ENCODE results near the gene WFDC13.
"Not testable (repeated sequence)": the region's sequence is repeated elsewhere in the genome, so short reads cannot be mapped to it uniquely, and the experiment has no call there.

WFDC13 gene, protein sequence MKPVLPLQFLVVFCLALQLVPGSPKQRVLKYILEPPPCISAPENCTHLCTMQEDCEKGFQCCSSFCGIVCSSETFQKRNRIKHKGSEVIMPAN

DNA sequence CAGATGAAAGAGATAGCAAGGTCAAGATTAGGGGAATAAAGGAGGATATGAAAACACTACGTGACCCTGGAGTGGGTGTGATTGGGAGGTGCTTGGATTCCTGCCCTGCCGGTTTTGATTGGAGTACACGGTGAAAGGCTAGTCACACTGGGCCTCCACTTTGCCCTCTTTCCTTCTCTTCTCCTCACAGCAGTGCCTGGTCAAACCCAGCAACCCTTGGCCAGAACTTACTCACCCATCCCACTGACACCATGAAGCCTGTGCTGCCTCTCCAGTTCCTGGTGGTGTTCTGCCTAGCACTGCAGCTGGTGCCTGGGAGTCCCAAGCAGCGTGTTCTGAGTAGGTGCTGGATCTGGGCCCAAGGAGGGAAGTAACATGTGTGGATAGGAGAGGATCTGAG, at the start of gene WFDC13:
TSS of gene WFDC13 (plus strand) at position 166 of the 400 bp plus-strand sequence. CDS start at position 252, 86 bp downstream.
- Mint-ChIP-seq H3K9me3 (no peaks in the 10 kb centered on the region), H3K4me3 (no peak within 1 kb of the TSS)

DNA sequence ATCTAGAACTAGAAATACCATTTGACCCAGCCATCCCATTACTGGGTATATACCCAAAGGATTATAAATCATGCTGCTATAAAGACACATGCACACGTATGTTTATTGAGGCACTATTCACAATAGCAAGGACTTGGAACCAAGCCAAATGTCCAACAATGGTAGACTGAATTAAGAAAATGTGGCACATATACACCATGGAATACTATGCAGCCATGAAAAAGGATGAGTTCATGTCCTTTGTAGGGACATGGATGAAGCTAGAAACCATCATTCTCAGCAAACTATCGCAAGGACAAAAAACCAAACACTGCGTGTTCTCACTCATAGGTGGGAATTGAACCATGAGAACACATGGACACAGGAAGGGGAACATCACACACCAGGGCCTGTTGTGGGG, 44.8 kb upstream of the WFDC13 start:
- not testable (repeated sequence) for H3K27me3 Mint-ChIP-seq (ENCODE audit: low read depth); H3K4me3 Mint-ChIP-seq; DNase-seq (ENCODE audit: low spot score); H3K4me1 Mint-ChIP-seq (ENCODE audit: low read depth); H3K36me3 Mint-ChIP-seq (ENCODE audit: low read depth); H3K27ac Mint-ChIP-seq; H3K9me3 Mint-ChIP-seq

More for the DNA sequence above, at the start of gene WFDC13:
- H3K36me3 Mint-ChIP-seq (ENCODE audit: low read depth) = no peaks in the 10 kb centered on the region
- peaks cover 5% of the 10 kb centered on the region for H3K27me3 Mint-ChIP-seq (ENCODE audit: low read depth)
- H3K27ac Mint-ChIP-seq = no peak within 1 kb of the TSS
- no peak for DNase-seq (ENCODE audit: low spot score)
- H3K4me1 Mint-ChIP-seq (ENCODE audit: low read depth) = no peaks in the 10 kb centered on the region

DNA sequence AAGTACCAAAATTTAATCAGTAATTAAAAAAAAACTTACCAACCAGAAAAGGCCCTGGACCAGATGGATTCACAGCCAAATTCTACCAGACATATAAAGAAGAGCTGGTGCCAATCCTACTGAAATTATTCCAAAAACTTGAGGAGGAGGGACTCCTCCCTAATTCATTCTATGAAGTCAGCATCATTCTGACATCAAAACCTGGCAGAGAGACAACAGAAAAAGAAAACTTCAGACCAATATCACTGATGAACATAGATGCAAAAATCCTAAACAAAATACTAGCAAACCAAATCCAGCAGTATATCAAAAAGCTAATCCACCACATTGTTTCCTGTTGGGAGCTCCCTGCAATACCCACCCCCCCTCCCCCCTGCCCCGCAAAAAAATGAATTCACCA, 31.7 kb upstream of the WFDC13 start, which contains the start of gene WFDC11:
TSS of gene WFDC11 (minus strand) at position 101 of the 400 bp plus-strand sequence. CDS start 19,639 bp downstream, outside the sequence.
- H3K27me3 Mint-ChIP-seq (ENCODE audit: low read depth) = peaks cover 14% of the 10 kb centered on the region
- DNase-seq (ENCODE audit: low spot score) = no peak
- H3K4me3 Mint-ChIP-seq = no peak within 1 kb of the TSS
- no peaks in the 10 kb centered on the region for H3K4me1 Mint-ChIP-seq (ENCODE audit: low read depth)
- no peaks in the 10 kb centered on the region for H3K36me3 Mint-ChIP-seq (ENCODE audit: low read depth)
- H3K9me3 Mint-ChIP-seq = no peaks in the 10 kb centered on the region
- H3K27ac Mint-ChIP-seq = no peak within 1 kb of the TSS

DNA sequence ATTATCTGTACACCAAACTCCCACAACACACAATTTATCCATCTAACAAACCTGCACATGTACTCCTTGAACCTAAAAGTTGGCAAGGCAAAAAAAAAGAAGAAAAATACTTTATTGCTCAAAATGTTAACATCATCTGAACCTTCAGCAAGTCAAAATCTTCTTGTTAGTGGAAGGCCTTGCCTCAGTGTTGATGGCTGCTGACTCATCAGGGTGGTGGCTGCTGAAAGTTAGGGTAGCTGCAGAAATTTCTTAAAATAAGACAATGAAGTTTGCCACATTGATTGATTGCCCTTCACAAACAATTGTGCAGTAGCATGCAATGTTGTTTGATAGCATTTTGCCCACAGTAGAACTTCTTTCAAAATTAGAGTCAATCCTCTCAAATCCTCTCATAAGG, 29.1 kb upstream of the WFDC13 start:
- no peaks in the 10 kb centered on the region for H3K9me3 Mint-ChIP-seq
- peaks cover 16% of the 10 kb centered on the region for H3K27me3 Mint-ChIP-seq (ENCODE audit: low read depth)
- no peak for DNase-seq (ENCODE audit: low spot score)
- H3K27ac Mint-ChIP-seq = no peak overlapping the region
- H3K4me3 Mint-ChIP-seq = no peak overlapping the region
- H3K4me1 Mint-ChIP-seq (ENCODE audit: low read depth) = no peaks in the 10 kb centered on the region
- no peaks in the 10 kb centered on the region for H3K36me3 Mint-ChIP-seq (ENCODE audit: low read depth)

DNA sequence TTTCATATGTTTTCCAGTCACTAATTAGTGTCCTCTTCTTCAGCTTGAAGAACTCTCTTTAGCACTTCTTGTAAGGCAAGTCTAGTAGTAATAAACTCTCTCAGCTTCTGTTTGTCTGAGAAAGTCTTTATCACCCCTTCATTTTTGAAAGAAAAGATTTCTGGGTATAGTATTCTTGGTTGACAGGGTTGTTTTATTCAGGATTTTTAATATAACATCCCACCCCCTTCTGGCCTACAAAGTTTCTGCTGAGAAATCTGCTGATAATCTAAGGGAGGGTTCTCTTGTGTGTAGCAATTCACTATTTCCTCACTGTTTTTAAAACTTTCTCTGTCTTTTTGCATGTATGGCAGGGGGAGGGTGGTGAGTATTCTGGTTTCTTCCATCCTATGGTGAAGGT, 22.2 kb upstream of the WFDC13 start:
- Mint-ChIP-seq H3K9me3 (peaks cover 14% of the 10 kb centered on the region), H3K27ac (no peak overlapping the region), H3K36me3 (ENCODE audit: low read depth) (no peaks in the 10 kb centered on the region), H3K4me1 (ENCODE audit: low read depth) (no peaks in the 10 kb centered on the region), H3K4me3 (no peak overlapping the region), H3K27me3 (ENCODE audit: low read depth) (peaks cover 3% of the 10 kb centered on the region)
- DNase-seq (ENCODE audit: low spot score) = no peak

DNA sequence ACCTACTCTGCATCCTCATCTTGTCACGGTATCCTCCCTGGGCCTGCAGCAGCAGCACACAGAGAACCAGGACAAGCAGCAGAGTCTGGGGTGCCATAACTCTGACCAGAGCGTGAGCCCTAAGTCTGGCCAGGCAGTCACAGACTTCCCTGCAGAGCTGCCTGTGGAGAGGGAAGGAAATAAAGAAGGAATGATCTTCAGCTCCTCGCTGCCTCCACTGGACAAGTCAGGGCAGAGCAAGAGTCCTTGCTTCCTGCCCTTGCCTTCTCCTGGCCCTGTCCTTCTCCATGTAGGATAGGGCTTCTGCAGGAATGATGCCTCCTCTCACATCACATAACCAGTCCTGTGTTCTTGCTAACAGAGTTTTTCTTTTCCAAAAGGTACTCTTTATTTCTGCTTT, 15.9 kb upstream of the WFDC13 start:
- Mint-ChIP-seq H3K27me3 (ENCODE audit: low read depth) (no peaks in the 10 kb centered on the region), H3K9me3 (no peaks in the 10 kb centered on the region), H3K4me3 (no peak overlapping the region), H3K36me3 (ENCODE audit: low read depth) (no peaks in the 10 kb centered on the region), H3K27ac (no peak overlapping the region), H3K4me1 (ENCODE audit: low read depth) (no peaks in the 10 kb centered on the region)
- no peak for DNase-seq (ENCODE audit: low spot score)

DNA sequence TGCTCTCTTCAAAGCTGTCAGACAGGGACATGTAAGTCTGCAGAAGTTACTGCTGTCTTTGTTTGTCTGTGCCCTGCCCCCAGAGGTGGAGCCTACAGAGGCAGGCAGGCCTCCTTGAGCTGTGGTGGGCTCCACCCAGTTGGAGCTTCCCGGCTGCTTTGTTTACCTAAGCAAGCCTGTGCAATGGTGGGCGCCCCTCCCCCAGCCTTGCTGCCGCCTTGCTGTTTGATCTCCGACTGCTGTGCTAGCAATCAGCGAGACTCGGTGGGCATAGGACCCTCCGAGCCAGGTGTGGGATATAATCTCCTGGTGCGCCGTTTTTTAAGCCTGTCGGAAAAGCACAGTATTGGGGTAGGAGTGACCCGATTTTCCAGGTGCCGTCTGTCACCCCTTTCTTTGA, 8.5 kb upstream of the WFDC13 start:
- H3K27ac Mint-ChIP-seq; H3K4me3 Mint-ChIP-seq; H3K36me3 Mint-ChIP-seq (ENCODE audit: low read depth); H3K9me3 Mint-ChIP-seq; H3K4me1 Mint-ChIP-seq (ENCODE audit: low read depth); H3K27me3 Mint-ChIP-seq (ENCODE audit: low read depth); DNase-seq (ENCODE audit: low spot score): not testable (repeated sequence)

DNA sequence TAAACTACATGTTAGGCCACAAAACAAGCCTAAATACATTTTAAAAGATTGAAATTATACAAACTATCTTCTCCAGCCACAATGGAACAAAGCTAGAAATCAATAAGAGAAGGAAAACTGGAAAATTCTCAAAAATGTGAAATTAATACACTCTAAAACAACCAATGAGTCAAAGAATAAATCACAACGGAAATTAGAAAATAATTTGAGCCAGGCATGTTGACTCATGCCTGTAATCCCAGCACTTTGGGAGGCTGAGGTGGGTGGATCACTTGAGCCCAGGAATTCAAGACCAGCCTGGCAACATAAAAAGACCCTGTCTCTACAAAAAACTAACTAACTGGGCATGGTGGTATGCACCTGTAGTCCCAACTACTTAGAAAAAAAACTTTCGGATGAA, 6.3 kb upstream of the WFDC13 start:
- H3K27me3 Mint-ChIP-seq (ENCODE audit: low read depth) = no peaks in the 10 kb centered on the region
- no peaks in the 10 kb centered on the region for H3K4me1 Mint-ChIP-seq (ENCODE audit: low read depth)
- DNase-seq (ENCODE audit: low spot score) = no peak
- no peaks in the 10 kb centered on the region for H3K9me3 Mint-ChIP-seq
- H3K27ac Mint-ChIP-seq = no peak overlapping the region
- H3K36me3 Mint-ChIP-seq (ENCODE audit: low read depth) = no peaks in the 10 kb centered on the region
- H3K4me3 Mint-ChIP-seq = no peak overlapping the region

DNA sequence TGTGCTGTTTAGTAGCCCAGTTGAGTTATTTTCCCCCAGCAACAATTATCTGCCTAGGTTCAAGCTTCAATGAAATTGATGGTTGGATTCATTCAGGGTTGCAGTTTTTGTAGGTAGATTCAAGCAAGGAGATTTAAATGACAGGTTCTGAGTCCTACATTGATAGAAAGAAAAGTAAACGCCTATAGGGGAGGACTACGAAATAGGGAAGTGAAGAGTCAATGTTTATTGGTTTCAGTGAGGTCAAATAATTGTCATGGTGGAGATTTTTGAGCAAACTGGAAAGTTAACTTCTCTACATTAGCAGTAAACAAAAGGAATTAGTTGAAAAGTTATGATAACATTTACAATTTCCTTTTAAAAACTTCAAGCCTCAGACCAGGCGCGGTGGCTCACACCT, 734 bp upstream of the WFDC13 start:
- no peaks in the 10 kb centered on the region for H3K36me3 Mint-ChIP-seq (ENCODE audit: low read depth)
- DNase-seq (ENCODE audit: low spot score) = no peak
- H3K9me3 Mint-ChIP-seq = no peaks in the 10 kb centered on the region
- H3K4me1 Mint-ChIP-seq (ENCODE audit: low read depth) = no peaks in the 10 kb centered on the region
- H3K27me3 Mint-ChIP-seq (ENCODE audit: low read depth) = peaks cover 5% of the 10 kb centered on the region
- H3K27ac Mint-ChIP-seq = no peak overlapping the region
- no peak overlapping the region for H3K4me3 Mint-ChIP-seq

DNA sequence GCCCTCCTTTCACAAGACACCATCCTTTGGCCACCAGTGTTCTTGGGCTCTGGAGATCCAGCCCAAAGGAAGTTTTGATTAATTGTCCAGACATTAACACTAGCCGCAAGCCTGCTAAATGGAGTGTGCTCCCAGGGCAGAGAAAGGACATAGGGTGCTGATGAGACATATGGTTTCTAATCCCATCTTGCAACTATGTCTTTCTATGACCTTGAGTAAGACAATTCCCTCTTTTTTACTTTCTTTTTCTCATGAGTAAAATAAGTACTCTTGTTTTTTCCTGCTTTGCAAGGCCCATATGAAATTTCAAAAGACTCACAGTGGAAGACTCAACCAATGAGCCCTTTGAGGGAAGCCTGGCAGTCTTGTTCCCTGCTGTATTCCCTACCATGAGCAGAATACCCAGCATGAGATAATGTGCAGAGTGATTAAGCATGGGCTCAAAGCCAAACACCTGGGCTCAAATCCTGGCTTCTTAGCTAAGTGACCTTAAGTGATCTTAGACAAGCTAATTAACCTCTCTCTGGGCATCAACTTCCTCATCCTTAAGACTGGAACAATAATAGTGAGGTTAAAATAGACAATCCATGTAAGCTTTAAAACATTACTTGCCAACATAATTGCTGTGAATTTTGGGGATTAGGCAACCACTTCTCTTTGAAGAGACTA, 3.3 kb downstream of the WFDC13 start, which contains the start of gene WFDC10B:
TSS of gene WFDC10B (minus strand) at position 51 of the 669 bp plus-strand sequence. CDS start 19,027 bp downstream, outside the sequence.
- Mint-ChIP-seq H3K4me1 (ENCODE audit: low read depth) (no peaks in the 10 kb centered on the region), H3K27ac (no peak within 1 kb of the TSS), H3K36me3 (ENCODE audit: low read depth) (no peaks in the 10 kb centered on the region), H3K4me3 (no peak within 1 kb of the TSS), H3K27me3 (ENCODE audit: low read depth) (peaks cover 12% of the 10 kb centered on the region), H3K9me3 (no peaks in the 10 kb centered on the region)
- no peak for DNase-seq (ENCODE audit: low spot score)

DNA sequence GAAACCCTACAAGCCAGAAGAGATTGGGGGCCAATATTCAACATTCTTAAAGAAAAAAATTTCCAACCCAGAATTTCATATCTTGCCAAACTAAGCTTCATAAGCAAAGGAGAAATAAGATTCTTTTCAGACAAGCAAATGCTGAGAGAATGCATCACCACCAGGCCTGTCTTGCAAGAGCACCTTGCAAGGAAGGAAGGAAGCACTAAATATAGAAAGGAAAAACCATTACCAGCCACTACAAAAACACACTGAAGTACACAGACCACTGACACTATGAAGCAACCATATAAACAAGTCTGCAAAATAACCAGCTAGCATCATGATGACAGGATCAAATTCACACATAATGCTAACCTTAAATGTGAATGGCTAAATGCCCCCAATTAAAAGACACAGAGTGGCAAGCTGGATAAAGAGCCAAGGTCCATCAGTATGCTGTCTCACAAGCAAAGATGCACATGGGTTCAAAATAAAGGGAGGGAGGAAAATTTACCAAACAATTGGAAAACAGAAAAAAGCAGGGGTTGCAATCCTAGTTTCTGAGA, 14.4 kb downstream of the WFDC13 start:
- not testable (repeated sequence) for H3K27ac Mint-ChIP-seq; H3K4me1 Mint-ChIP-seq (ENCODE audit: low read depth); H3K9me3 Mint-ChIP-seq; DNase-seq (ENCODE audit: low spot score); H3K36me3 Mint-ChIP-seq (ENCODE audit: low read depth); H3K4me3 Mint-ChIP-seq
- H3K27me3 Mint-ChIP-seq (ENCODE audit: low read depth) = peaks cover 22% of the 10 kb centered on the region

DNA sequence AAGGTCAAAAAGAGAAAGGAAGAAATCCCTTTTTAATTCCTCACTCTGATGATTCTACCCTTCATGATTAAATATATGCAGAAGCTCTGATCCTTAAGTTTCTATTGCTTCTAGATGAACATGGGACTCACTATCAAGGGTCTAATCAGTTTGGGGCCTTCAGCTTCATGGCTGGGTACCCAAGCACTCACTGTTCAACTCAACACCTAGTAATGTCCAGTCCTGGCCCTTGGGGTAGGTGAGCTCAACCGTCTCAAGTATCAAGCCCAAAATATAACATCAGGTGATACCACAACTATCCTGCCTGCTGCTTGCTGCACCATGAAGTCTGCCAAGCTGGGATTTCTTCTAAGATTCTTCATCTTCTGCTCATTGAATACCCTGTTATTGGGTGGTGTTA, 20.2 kb downstream of the WFDC13 start, which contains the start of gene SPINT4:
TSS of gene SPINT4 (plus strand) at position 301 of the 400 bp plus-strand sequence. CDS start at position 322, 21 bp downstream.
- no peak within 1 kb of the TSS for H3K27ac Mint-ChIP-seq
- no peaks in the 10 kb centered on the region for H3K4me1 Mint-ChIP-seq (ENCODE audit: low read depth)
- DNase-seq (ENCODE audit: low spot score) = no peak
- peaks cover 15% of the 10 kb centered on the region for H3K27me3 Mint-ChIP-seq (ENCODE audit: low read depth)
- H3K36me3 Mint-ChIP-seq (ENCODE audit: low read depth) = no peaks in the 10 kb centered on the region
- H3K9me3 Mint-ChIP-seq = peaks cover 3% of the 10 kb centered on the region
- no peak within 1 kb of the TSS for H3K4me3 Mint-ChIP-seq

DNA sequence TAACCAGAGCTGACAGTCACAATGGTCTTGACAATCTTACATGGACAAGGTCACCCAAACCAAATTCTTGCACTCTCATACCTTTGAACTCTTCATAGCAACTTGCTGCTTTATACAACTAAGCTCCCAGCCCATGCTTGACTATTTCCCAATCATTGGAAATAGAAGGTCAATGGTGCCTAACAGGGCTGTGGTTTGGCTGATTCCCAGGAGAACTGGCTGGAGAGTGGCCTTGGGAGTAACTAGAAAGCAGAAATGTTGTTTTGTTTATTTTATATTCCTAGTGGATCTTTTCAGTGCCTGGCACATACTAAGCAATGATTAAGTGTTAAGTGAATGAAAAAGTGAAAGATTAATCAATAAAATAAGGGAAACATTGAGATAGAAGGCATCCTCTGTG, 23.3 kb downstream of the WFDC13 start:
- Mint-ChIP-seq H3K9me3 (peaks cover under 1% of the 10 kb centered on the region), H3K36me3 (ENCODE audit: low read depth) (no peaks in the 10 kb centered on the region), H3K4me1 (ENCODE audit: low read depth) (no peaks in the 10 kb centered on the region), H3K27ac (no peak overlapping the region), H3K27me3 (ENCODE audit: low read depth) (peaks cover 4% of the 10 kb centered on the region), H3K4me3 (no peak overlapping the region)
- no peak for DNase-seq (ENCODE audit: low spot score)

DNA sequence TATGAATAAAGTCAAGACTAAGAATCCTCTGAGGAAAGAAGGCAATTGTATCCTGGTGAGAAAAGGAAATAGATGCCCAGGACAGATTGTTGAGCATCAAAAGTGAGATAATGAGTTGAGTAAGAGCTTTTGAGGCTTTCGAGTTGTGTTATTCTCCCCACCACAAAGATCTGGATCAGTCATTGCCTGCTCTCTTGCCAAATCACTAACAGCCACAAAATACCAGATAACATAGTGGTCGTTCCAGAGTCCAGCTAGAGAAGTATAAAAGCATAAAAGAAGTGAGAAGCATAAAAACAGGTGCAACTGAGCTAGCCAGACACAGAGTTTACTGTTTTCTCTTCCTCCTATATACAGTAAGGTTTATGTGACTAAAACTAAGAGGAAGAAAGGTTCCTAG, 25.2 kb downstream of the WFDC13 start:
- Mint-ChIP-seq H3K27me3 (ENCODE audit: low read depth) (peaks cover 4% of the 10 kb centered on the region), H3K36me3 (ENCODE audit: low read depth) (no peaks in the 10 kb centered on the region), H3K4me1 (ENCODE audit: low read depth) (no peaks in the 10 kb centered on the region), H3K4me3 (no peak overlapping the region), H3K9me3 (peaks cover 15% of the 10 kb centered on the region), H3K27ac (no peak overlapping the region)
- DNase-seq (ENCODE audit: low spot score) = no peak
